CD14-positive monocyte (primary cell): Measurements from ENCODE around the gene MYO3B. TPM values are rescaled to one million over a fixed set of nuclear protein-coding genes. Genes with fewer than 3 reads are reported as not detected.

Experiments
- DNase-seq, 3 donors: peaks; one replicate each; pipeline ENCODE4 v3.0.0-alpha.2; 2011 to 2022
- H2AFZ ChIP-seq: 2 replicates; pipeline ENCODE4 v1.6.0; 2012; ENCODE audit warnings: mild to moderate bottlenecking, low read depth, low read length, inconsistent platforms; ENCODE audit not compliant: insufficient read depth, poor library complexity, severe bottlenecking
- H3K27ac ChIP-seq, 2 donors: 1 replicate in 1 of 2; 2 replicates in 1 of 2; pipeline ENCODE4 v1.5.1; 2012 to 2013; ENCODE audit warnings: low read length in 2 of 2, control low read depth in 1 of 2, inconsistent platforms in 1 of 2, low read depth in 1 of 2, mild to moderate bottlenecking in 1 of 2
- H3K27me3 ChIP-seq, 2 donors: one replicate each; pipeline versions ENCODE4 v1.6.0 to v1.6.1; 2011 to 2013; ENCODE audit warnings: low read length in 2 of 2; ENCODE audit not compliant: control insufficient read depth in 2 of 2, insufficient read depth in 2 of 2
- H3K36me3 ChIP-seq, 2 donors: replicated peaks in 1 of 2; 1 replicate in 1 of 2; 2 replicates in 1 of 2; pipeline versions ENCODE4 v1.5.1 to v1.6.1; 2012 to 2013; ENCODE audit warnings: low read length in 2 of 2, control low read depth in 1 of 2, inconsistent platforms in 1 of 2, mild to moderate bottlenecking in 1 of 2; ENCODE audit not compliant: insufficient read depth in 2 of 2, control insufficient read depth in 1 of 2
- H3K4me1 ChIP-seq, 2 donors: 1 replicate in 1 of 2; 2 replicates in 1 of 2; pipeline versions ENCODE4 v1.5.1 to v1.6.1; 2012 to 2013; ENCODE audit warnings: low read length in 2 of 2, control low read depth in 1 of 2, inconsistent platforms in 1 of 2, mild to moderate bottlenecking in 1 of 2, moderate library complexity in 1 of 2; ENCODE audit not compliant: insufficient read depth in 2 of 2, control insufficient read depth in 1 of 2
- H3K4me2 ChIP-seq: replicated peaks from 2 replicates; pipeline ENCODE3; 2012; ENCODE audit warnings: low read length, moderate library complexity, mild to moderate bottlenecking; ENCODE audit not compliant: poor library complexity, severe bottlenecking; ENCODE audit errors: extremely low read depth
- H3K4me3 ChIP-seq, 3 experiments: fragments of 200-600 bp in 1 of 3; sonication (generic) in 1 of 3; replicated peaks in 1 of 3; 1 replicate in 2 of 3; 2 replicates in 1 of 3; pipeline ENCODE4 v1.5.1; 2011 to 2013; ENCODE audit warnings: low read length in 3 of 3, mild to moderate bottlenecking in 3 of 3, control low read depth in 2 of 3, low read depth in 2 of 3, inconsistent platforms in 1 of 3, moderate library complexity in 1 of 3
- H3K79me2 ChIP-seq: 2 replicates; pipeline ENCODE4 v1.6.0; 2012; ENCODE audit warnings: mild to moderate bottlenecking, control low read depth, inconsistent platforms, low read length, moderate library complexity; ENCODE audit not compliant: insufficient read depth
- H3K9ac ChIP-seq: 2 replicates; pipeline ENCODE4 v1.6.0; 2017; ENCODE audit warnings: low read length, mild to moderate bottlenecking; ENCODE audit not compliant: insufficient read depth, poor library complexity, severe bottlenecking
- H3K9me3 ChIP-seq, 2 donors: replicated peaks in 1 of 2; 1 replicate in 1 of 2; 2 replicates in 1 of 2; pipeline versions ENCODE4 v1.5.1 to v1.6.1; 2012 to 2013; ENCODE audit warnings: low read length in 2 of 2, control low read depth in 1 of 2; ENCODE audit not compliant: control insufficient read depth in 1 of 2, insufficient read depth in 1 of 2
- H4K20me1 ChIP-seq: 2 replicates; pipeline ENCODE4 v1.6.0; 2012; ENCODE audit warnings: mild to moderate bottlenecking, low read length, control low read depth, moderate library complexity; ENCODE audit not compliant: insufficient read depth
- H3K27ac Mint-ChIP-seq, 7 donors: one replicate each; pipeline ENCODE4 v1.8.0; 2020; ENCODE audit warnings: mild to moderate bottlenecking in 7 of 7, mixed read lengths in 7 of 7, moderate library complexity in 6 of 7, inconsistent platforms in 2 of 7
- H3K27me3 Mint-ChIP-seq, 3 donors: one replicate each; pipeline ENCODE4 v1.8.0; 2021 to 2022; ENCODE audit warnings: low read depth in 3 of 3, mild to moderate bottlenecking in 3 of 3, mixed read lengths in 3 of 3, moderate library complexity in 3 of 3, inconsistent platforms in 1 of 3
- H3K36me3 Mint-ChIP-seq, 2 donors: one replicate each; pipeline ENCODE4 v1.8.0; 2020; ENCODE audit warnings: mixed read lengths in 2 of 2, inconsistent platforms in 1 of 2, mild to moderate bottlenecking in 1 of 2
- H3K4me1 Mint-ChIP-seq: one replicate; pipeline ENCODE4 v1.8.0; 2020; ENCODE audit warnings: mild to moderate bottlenecking, mixed read lengths
- H3K4me3 Mint-ChIP-seq, 2 donors: one replicate each; pipeline ENCODE4 v1.8.0; 2020; ENCODE audit warnings: mild to moderate bottlenecking in 2 of 2, mixed read lengths in 2 of 2, moderate library complexity in 1 of 2
- H3K9me3 Mint-ChIP-seq, 7 donors: one replicate each; pipeline ENCODE4 v1.8.0; 2020 to 2022; ENCODE audit warnings: mixed read lengths in 7 of 7, mild to moderate bottlenecking in 6 of 7, moderate library complexity in 6 of 7, inconsistent platforms in 2 of 7
- CTCF ChIP-seq: fragments of 200-600 bp; IDR thresholded peaks from one replicate; pipeline ENCODE4 v1.8.0; 2022; ENCODE audit warnings: antibody characterized with exemption, mild to moderate bottlenecking
- WGBS: methylation state at CpG from one replicate; pipeline ENCODE4 v1.1.5; 2013; ENCODE audit warnings: missing lambda C conversion rate; ENCODE audit not compliant: insufficient coverage; 5-methylcytosine and 5-hydroxymethylcytosine counted together
- intact Hi-C, 2 donors: fragments of 100-400 bp; cut with micrococcal nuclease; formaldehyde crosslinking; loops; one replicate each; pipeline versions ENCODE4 v1.15.0 to v1.15.1; 2023
- polyA plus RNA-seq, 3 donors: library from polyadenylated mRNA; depleted of rRNA in 1 of 3; unstranded in 2 of 3; stranded (reverse) in 1 of 3; fragments of 300-500 nt in 2 of 3; fragments of >200 nt in 1 of 3; fragmentation: Illumina TruSeq in 2 of 3; gene quantifications; 1 replicate in 2 of 3; 2 replicates in 1 of 3; pipeline ENCODE4 v1.2.3, GENCODE V29; 2012 to 2021

The MYO3B gene
- polyA plus RNA-seq, 3 donors: not detected

GRCh38 chr2:170680172-170680941 lies 502.4 kb downstream of the MYO3B start:
- Histone ChIP-seq H3K36me3 (no peaks in the 10 kb centered on the region), H3K9ac (no peak overlapping the region), H3K27ac (no peak overlapping the region), H3K4me3 (no peak overlapping the region), H4K20me1 (no peaks in the 10 kb centered on the region), H3K9me3 (no peaks in the 10 kb centered on the region), H3K4me2 (no peak overlapping the region), H2AFZ (no peak overlapping the region), H3K27me3 (no peaks in the 10 kb centered on the region), H3K79me2 (no peaks in the 10 kb centered on the region), H3K4me1 (no peaks in the 10 kb centered on the region)
- Mint-ChIP-seq H3K9me3 (no peaks in the 10 kb centered on the region), H3K4me1 (no peaks in the 10 kb centered on the region), H3K27me3 (peaks cover 4 to 17% (median 7%) of the 10 kb centered on the region in 3 donors), H3K4me3 (peak overlapping the region in 1 of 2 donors; percentile 40), H3K36me3 (no peaks in the 10 kb centered on the region), H3K27ac (no peak overlapping the region)
- DNase-seq: no peak
- TF ChIP-seq CTCF: no peak
- intact Hi-C loops: no loop called here
- 89% methylated on average over 1 of the region's 2 CpGs for whole genome bisulfite sequencing

GRCh38 chr2:170681311-170681710 lies 503.4 kb downstream of the MYO3B start:
- H3K36me3 Mint-ChIP-seq: no peaks in the 10 kb centered on the region
- intact Hi-C loops: no loop called here
- Histone ChIP-seq H3K4me2 (no peak overlapping the region), H3K9me3 (no peaks in the 10 kb centered on the region), H3K27ac (no peak overlapping the region), H3K4me3 (no peak overlapping the region), H2AFZ (no peak overlapping the region), H4K20me1 (no peaks in the 10 kb centered on the region), H3K36me3 (no peaks in the 10 kb centered on the region), H3K79me2 (no peaks in the 10 kb centered on the region), H3K4me1 (no peaks in the 10 kb centered on the region), H3K9ac (no peak overlapping the region), H3K27me3 (no peaks in the 10 kb centered on the region)
- TF ChIP-seq CTCF: no peak
- H3K9me3 Mint-ChIP-seq: no peaks in the 10 kb centered on the region
- H3K27ac Mint-ChIP-seq: no peak overlapping the region
- WGBS: 100% methylated on average over 1 of the region's 1 CpG
- peaks cover 4 to 20% (median 12%) of the 10 kb centered on the region in 3 donors for H3K27me3 Mint-ChIP-seq
- H3K4me1 Mint-ChIP-seq: no peaks in the 10 kb centered on the region
- no peak overlapping the region for H3K4me3 Mint-ChIP-seq
- no peak for DNase-seq
